DOHH2 (cell line): ENCODE data around the gene ZSCAN5B.

Experiments used
- H3F3A ChIP-seq: fragments of 200-600 bp; sonication (generic), shearing (Covaris generic); 2 replicates; pipeline ENCODE4 v1.6.0; 2016; ENCODE audit warnings: antibody characterized with exemption, mild to moderate bottlenecking; ENCODE audit not compliant: control insufficient read depth, insufficient read depth
- H3K27ac ChIP-seq: fragments of 200-600 bp; sonication (generic); 2 replicates; pipeline ENCODE4 v1.5.1; 2014; ENCODE audit warnings: low read depth, mild to moderate bottlenecking, low read length, moderate library complexity
- H3K27me3 ChIP-seq: fragments of 200-600 bp; sonication (generic); 2 replicates; pipeline ENCODE4 v1.6.1; 2014; ENCODE audit warnings: mild to moderate bottlenecking, low read length, mixed read lengths; ENCODE audit not compliant: control insufficient read depth
- H3K36me3 ChIP-seq: fragments of 200-600 bp; sonication (generic); 2 replicates; pipeline ENCODE4 v1.6.1; 2014; ENCODE audit warnings: mild to moderate bottlenecking, low read length, moderate library complexity, mixed read lengths; ENCODE audit not compliant: control insufficient read depth
- H3K4me1 ChIP-seq: fragments of 200-600 bp; sonication (generic); 2 replicates; pipeline ENCODE4 v1.6.1; 2014; ENCODE audit warnings: mild to moderate bottlenecking, low read length, mixed read lengths; ENCODE audit not compliant: control insufficient read depth
- H3K4me2 ChIP-seq: fragments of 200-600 bp; sonication (generic); 2 replicates; pipeline ENCODE4 v1.6.0; 2014; ENCODE audit warnings: mild to moderate bottlenecking, low read length, moderate library complexity
- H3K4me3 ChIP-seq: fragments of 200-600 bp; sonication (generic); 2 replicates; pipeline ENCODE4 v1.5.1; 2014; ENCODE audit warnings: mild to moderate bottlenecking, low read length, mixed read lengths
- H3K79me2 ChIP-seq: fragments of 200-600 bp; sonication (generic); 2 replicates; pipeline ENCODE4 v1.6.1; 2014; ENCODE audit warnings: mild to moderate bottlenecking, low read length, mixed read lengths; ENCODE audit not compliant: control insufficient read depth
- H3K9me2 ChIP-seq: fragments of 200-600 bp; sonication (generic); replicated peaks from 2 replicates; pipeline ENCODE4 v1.6.1; 2014; ENCODE audit warnings: mild to moderate bottlenecking, low read length, mixed read lengths; ENCODE audit not compliant: control insufficient read depth
- H3K9me3 ChIP-seq: fragments of 200-600 bp; sonication (generic); 2 replicates; pipeline ENCODE4 v1.6.1; 2014; ENCODE audit warnings: antibody characterized with exemption, low read length, mixed read lengths; ENCODE audit not compliant: control insufficient read depth, insufficient read depth
- H4K20me1 ChIP-seq: fragments of 200-600 bp; sonication (generic); 2 replicates; pipeline ENCODE4 v1.6.0; 2014; ENCODE audit warnings: low read depth, mild to moderate bottlenecking, antibody characterized with exemption, low read length, moderate library complexity; ENCODE audit not compliant: control insufficient read depth, insufficient read depth
- EZH2phosphoT487 ChIP-seq: fragments of 200-600 bp; sonication (generic); IDR thresholded peaks from 2 replicates; pipeline ENCODE4 v1.6.1; 2017; ENCODE audit warnings: borderline replicate concordance, mild to moderate bottlenecking, antibody characterized with exemption, low read length, moderate library complexity, mixed read lengths
- TF ChIP-seq, protein P1 (sequence below): fragments of 200-600 bp; sonication (generic); IDR thresholded peaks from one replicate; pipeline ENCODE4 v1.5.1; 2014; ENCODE audit warnings: antibody characterized with exemption, mild to moderate bottlenecking, low read depth, low read length; ENCODE audit not compliant: poor library complexity, severe bottlenecking

Gene ZSCAN5B

DNA sequence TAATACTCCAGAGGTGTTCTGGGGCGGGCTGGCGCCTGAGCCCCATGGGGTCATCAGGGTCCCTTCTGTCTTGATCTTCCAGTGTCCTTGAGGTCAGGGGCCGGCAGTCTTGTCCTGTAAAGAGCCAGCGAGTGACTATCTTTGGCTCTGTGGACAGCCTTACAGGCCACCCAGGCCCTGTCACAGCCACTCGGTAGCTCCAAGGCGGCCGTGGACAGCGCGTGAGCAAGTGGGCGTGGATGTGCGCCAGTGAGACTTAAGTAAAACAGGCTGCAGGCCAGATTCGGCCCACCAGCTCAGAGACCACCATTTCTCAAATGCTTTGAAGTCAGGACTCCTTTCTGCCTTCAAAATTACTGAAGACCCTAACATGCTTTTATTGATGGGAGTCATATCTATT lies 52.8 kb downstream of the ZSCAN5B start:
- Histone ChIP-seq H3K9me3 (no peaks in the 10 kb centered on the region), H3K36me3 (peaks cover 18% of the 10 kb centered on the region), H3K27ac (no peak overlapping the region), H3K4me2 (no peak overlapping the region), H3K4me3 (no peak overlapping the region), H3K79me2 (peaks cover 51% of the 10 kb centered on the region), H3K27me3 (no peaks in the 10 kb centered on the region), H3K9me2 (no peaks in the 10 kb centered on the region), H3K4me1 (peaks cover 15% of the 10 kb centered on the region), H3F3A (no peaks in the 10 kb centered on the region), H4K20me1 (no peaks in the 10 kb centered on the region)
- TF ChIP-seq EZH2phosphoT487 = no peak
- TF ChIP-seq, protein P1, sequence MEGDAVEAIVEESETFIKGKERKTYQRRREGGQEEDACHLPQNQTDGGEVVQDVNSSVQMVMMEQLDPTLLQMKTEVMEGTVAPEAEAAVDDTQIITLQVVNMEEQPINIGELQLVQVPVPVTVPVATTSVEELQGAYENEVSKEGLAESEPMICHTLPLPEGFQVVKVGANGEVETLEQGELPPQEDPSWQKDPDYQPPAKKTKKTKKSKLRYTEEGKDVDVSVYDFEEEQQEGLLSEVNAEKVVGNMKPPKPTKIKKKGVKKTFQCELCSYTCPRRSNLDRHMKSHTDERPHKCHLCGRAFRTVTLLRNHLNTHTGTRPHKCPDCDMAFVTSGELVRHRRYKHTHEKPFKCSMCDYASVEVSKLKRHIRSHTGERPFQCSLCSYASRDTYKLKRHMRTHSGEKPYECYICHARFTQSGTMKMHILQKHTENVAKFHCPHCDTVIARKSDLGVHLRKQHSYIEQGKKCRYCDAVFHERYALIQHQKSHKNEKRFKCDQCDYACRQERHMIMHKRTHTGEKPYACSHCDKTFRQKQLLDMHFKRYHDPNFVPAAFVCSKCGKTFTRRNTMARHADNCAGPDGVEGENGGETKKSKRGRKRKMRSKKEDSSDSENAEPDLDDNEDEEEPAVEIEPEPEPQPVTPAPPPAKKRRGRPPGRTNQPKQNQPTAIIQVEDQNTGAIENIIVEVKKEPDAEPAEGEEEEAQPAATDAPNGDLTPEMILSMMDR = no peak

DNA sequence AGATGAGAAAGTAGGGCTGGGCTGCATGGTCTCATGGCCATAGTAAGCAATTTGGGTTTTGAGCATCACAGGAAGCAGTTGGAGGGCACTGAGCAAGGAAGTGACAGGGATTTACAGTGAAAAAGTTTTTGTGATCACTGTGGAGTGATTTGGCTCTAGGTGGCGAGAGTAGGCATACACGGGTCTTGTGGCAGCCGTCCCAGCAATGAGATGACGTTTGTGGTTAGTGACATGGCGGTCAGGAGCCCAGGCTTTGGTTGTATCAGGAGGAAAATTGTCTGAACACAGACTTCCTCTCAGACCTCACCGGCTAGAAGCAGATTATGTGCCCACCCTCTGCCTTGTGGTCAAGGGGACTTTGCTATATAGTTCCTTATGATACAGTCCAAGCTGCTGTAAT lies 53.2 kb downstream of the ZSCAN5B start:
- H3K36me3 ChIP-seq = peaks cover 15% of the 10 kb centered on the region
- no peaks in the 10 kb centered on the region for H4K20me1 ChIP-seq
- TF ChIP-seq, protein P1 = no peak
- TF ChIP-seq EZH2phosphoT487 = no peak
- H3K4me3 ChIP-seq = no peak overlapping the region
- H3K9me3 ChIP-seq = no peaks in the 10 kb centered on the region
- H3K79me2 ChIP-seq = peaks cover 49% of the 10 kb centered on the region
- H3K4me1 ChIP-seq = peaks cover 18% of the 10 kb centered on the region
- no peaks in the 10 kb centered on the region for H3F3A ChIP-seq
- H3K4me2 ChIP-seq = no peak overlapping the region
- no peaks in the 10 kb centered on the region for H3K9me2 ChIP-seq
- H3K27ac ChIP-seq = no peak overlapping the region
- H3K27me3 ChIP-seq = no peaks in the 10 kb centered on the region

DNA sequence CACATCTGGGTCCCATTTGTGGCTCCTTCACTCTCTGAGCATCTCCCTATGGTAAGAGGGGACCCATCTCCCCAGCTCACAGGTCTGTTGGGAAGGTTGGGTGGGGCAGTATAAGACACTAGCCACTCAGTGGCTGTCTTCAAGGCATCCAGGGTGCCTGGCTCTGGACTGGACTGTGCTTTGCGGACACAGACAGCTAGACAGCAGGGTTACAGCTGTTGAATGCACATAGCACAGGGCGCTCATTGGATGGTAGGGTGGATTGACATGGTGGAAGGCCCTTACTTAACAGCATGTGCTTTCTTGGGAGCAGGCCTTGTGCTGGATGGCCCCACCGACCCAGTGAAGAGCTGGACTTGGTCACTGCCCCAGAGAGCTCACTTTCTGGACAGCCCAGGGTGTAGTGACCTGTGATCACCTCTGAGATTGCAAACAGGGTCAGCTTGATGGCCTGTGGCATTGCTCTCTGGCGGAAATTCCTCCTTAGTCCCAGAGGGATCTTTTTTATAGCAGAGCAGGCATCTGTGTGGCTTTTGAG lies 54.6 kb downstream of the ZSCAN5B start:
- no peaks in the 10 kb centered on the region for H3K9me2 ChIP-seq
- H4K20me1 ChIP-seq = no peaks in the 10 kb centered on the region
- H3K27ac ChIP-seq = no peak overlapping the region
- H3K27me3 ChIP-seq = no peaks in the 10 kb centered on the region
- H3K9me3 ChIP-seq = no peaks in the 10 kb centered on the region
- TF ChIP-seq, protein P1 = no peak
- no peak for TF ChIP-seq EZH2phosphoT487
- H3K4me3 ChIP-seq = no peak overlapping the region
- no peak overlapping the region for H3K4me2 ChIP-seq
- peaks cover 13% of the 10 kb centered on the region for H3K36me3 ChIP-seq
- no peaks in the 10 kb centered on the region for H3F3A ChIP-seq
- H3K4me1 ChIP-seq = peaks cover 18% of the 10 kb centered on the region
- peaks cover 49% of the 10 kb centered on the region for H3K79me2 ChIP-seq
